Activated CD8-positive, alpha-beta memory T cell treated with anti-CD3 and anti-CD28 coated beads for 36 hours (primary cell): ENCODE data around the gene NUMBL. TPM values are rescaled to one million over a fixed set of nuclear protein-coding genes. Genes with fewer than 3 reads are reported as not detected.
"Not testable (repeated sequence)": the region's sequence is repeated elsewhere in the genome, so short reads cannot be mapped to it uniquely, and the experiment has no call there.

Source experiments
- CTCF ChIA-PET: fragments of 350-600 bp; sonication (Branson Sonifier 250); formaldehyde crosslinking; loops from one replicate; lab custom pipeline; 2021; ENCODE audit warnings: antibody characterized with exemption; lab: Charles Lee
- POLR2A ChIA-PET: fragments of 350-600 bp; sonication (Branson Sonifier 250); formaldehyde crosslinking; loops from one replicate; lab custom pipeline; 2021; ENCODE audit warnings: antibody characterized with exemption; lab: Charles Lee
- total RNA-seq, 2 experiments: library from RNA; stranded (reverse); gene quantifications; one replicate each; pipeline ENCODE4 v1.2.3, GENCODE V29; 2021

Gene NUMBL
- total RNA-seq = 10 to 100 TPM; 15.2 TPM

DNA sequence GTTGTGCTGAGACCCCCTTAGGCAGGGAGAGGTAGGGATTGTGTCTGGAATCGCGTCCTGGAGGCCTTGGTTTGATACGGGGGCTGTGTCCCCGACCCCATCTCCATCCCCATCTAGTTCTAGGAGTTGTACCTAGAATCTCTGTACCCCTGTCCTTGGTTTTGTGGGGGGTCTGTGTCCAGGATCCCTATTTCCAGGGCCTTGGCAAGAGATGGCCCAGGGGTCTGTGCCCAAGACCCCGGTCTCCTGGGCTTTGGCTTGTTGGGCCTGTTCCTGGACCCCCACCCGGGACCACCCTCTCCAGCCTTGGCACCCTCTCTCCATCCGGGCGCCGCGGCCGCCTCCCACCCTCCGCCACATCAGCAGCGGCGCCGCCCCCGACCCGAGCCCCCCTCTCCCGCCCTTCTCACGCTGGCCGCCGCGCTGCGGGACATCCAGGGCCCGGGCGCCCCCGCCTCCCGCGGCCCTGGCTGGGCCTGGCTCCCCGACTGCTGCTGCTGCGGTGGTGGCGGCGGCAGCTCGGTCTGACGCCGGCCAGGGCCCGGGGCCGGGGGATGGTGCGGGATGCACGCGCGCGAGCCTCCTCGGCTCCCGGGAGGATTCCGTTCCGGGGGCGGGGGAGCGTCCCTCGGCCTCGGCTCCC, at the start of gene NUMBL:
Gene NUMBL, minus strand, starts transcription at position 602 of the 643 bp plus-strand sequence. Its CDS starts 168 bp downstream, at position 434.
- ChIA-PET CTCF (interaction anchor here (0.8 kb wide), 1 partner anchor 87 kb away, joined by 5 read pairs; the partner anchor contains the start of gene RAB4B), POLR2A (interaction anchor here (0.6 to 1.6 kb wide), 5 partner anchors 26 to 88 kb away, joined by 3 to 12 read pairs (median 3); partner anchors contain the start of genes ACTMAP, COQ8B, ITPKC and RAB4B)

GRCh38 chr19:40739030-40739839, 48.8 kb upstream of the NUMBL start:
- ChIA-PET POLR2A (no interaction called here), CTCF (no interaction called here)

DNA sequence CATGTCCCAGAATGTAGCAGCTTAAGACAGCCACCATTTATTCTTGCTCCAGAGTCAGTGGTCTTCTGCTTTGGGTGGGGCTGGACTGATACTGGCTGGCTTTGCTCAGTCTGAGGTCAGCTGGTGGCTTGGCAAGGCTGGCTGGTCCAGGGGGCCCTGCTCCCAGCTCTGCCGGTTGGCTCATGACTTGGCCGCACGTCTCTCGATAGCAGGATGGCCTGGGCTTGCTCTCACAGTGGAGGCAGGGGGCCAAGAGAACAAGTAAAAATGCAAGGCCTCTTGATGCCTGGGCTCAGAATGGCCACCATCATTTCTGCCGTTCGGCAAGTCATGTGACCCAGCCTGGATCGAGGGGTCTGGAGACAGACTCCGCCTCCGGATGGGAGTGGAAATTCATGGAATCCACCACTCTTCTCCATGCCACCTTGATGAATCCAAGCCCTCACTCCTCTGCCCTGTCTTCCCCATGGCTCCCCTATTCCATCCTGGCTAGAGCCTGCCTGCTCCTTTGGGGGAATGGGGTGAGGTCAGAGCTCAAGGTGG, 46.7 kb upstream of the NUMBL start:
- POLR2A ChIA-PET = no interaction called here
- CTCF ChIA-PET = no interaction called here

DNA sequence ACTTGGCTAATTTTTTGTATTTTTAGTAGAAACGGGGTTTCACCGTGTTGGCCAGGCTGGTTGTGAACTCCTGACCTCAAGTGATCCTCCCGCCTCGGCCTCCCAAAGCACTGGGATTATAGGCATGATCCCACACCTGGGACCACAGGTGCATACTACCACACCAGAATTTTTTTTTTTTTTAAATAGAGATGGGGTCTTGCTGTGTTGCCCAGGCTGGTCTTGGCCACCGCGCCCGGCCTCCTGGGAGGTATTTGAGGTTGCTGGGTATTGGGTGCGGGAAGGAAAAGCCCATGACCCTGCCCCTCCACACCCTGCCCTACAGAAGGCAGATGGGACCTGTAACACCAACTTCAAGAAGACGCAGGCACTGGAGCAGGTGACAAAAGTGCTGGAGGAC, 46.2 kb upstream of the NUMBL start:
- ChIA-PET POLR2A (interaction anchor here (0.6 kb wide), 1 partner anchor 41 kb away, joined by 19 read pairs; the partner anchor contains the start of gene RAB4B), CTCF (interaction anchor here (0.8 kb wide), 1 partner anchor 322 kb away, joined by 3 read pairs; no protein-coding TSS in a partner anchor)

GRCh38 chr19:40735013-40735771, 44.7 kb upstream of the NUMBL start:
- POLR2A ChIA-PET = no interaction called here
- CTCF ChIA-PET = no interaction called here

GRCh38 chr19:40733149-40733548, 42.7 kb upstream of the NUMBL start:
- ChIA-PET POLR2A (no interaction called here), CTCF (interaction anchor here (1.1 kb wide), 1 partner anchor 74 kb away, joined by 3 read pairs; no protein-coding TSS in a partner anchor)

GRCh38 chr19:40732304-40732703, 41.9 kb upstream of the NUMBL start:
- POLR2A ChIA-PET = not testable (repeated sequence)
- CTCF ChIA-PET = interaction anchor here (0.7 kb wide), 1 partner anchor 23 kb away, joined by 5 read pairs; no protein-coding TSS in a partner anchor

DNA sequence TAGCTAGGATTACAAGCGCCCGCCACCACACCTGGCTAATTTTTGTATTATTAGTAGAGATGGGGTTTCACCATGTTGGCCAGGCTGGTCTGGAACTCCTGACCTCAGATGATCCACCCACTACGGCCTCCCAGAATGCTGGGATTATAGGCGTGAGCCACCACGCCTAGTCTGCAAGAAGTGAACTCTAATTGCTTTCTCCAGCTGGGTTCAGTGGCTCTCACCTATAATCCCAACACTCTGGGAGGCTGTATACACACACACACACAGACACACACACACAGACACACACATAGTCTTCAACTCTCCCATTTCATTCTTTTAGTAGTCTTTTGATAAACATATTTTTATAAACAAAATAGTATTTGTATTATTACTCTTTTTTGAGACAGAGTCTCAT, 39.6 kb upstream of the NUMBL start:
- POLR2A ChIA-PET = interaction anchor here (0.6 kb wide), 1 partner anchor 543 kb away, joined by 3 read pairs; no protein-coding TSS in a partner anchor
- CTCF ChIA-PET = not testable (repeated sequence)

GRCh38 chr19:40726279-40726678, 35.8 kb upstream of the NUMBL start:
- CTCF ChIA-PET = interaction anchor here (1.1 kb wide), 1 partner anchor 93 kb away, joined by 4 read pairs; no protein-coding TSS in a partner anchor
- POLR2A ChIA-PET = no interaction called here

GRCh38 chr19:40724855-40725254, 34.4 kb upstream of the NUMBL start:
- CTCF ChIA-PET = interaction anchor here (1.0 to 1.3 kb wide), 2 partner anchors 34 to 82 kb away, joined by 3 to 4 read pairs; no protein-coding TSS in a partner anchor
- POLR2A ChIA-PET = interaction anchor here (0.5 kb wide), 1 partner anchor 53 kb away, joined by 7 read pairs; the partner anchor contains the start of gene RAB4B

GRCh38 chr19:40724315-40724714, 33.9 kb upstream of the NUMBL start:
- POLR2A ChIA-PET = no interaction called here
- CTCF ChIA-PET = interaction anchor here (1.0 to 1.3 kb wide), 2 partner anchors 33 to 82 kb away, joined by 3 to 4 read pairs; no protein-coding TSS in a partner anchor

DNA sequence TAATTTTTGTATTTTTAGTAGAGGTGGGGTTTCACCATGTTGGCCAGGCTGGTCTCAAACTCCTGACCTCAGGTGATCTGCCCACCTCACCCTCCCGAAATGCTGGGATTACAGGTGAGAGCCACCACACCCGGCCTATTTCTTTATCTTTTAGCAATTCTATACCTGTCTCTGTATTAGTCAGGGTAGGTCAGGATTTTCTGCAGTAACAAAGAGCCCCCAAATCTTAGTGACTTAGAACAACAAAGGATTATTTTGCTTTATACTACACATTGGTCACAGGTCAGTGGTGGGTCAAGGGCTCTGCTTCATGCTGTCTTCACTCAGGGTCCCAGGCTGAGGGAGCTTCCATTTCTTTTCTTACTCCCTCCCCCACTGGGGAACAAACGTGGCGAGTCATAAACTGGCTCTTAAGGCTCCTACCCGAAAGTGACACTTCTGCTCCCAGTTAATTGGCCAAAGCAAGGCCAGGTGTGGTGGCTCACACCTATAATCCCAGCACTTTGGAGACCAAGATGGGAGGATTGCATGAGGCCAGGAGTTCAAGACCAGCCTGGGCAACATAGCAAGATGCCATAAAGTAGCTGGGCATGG, 33.3 kb upstream of the NUMBL start:
- CTCF ChIA-PET = interaction anchor here (1.3 kb wide), 1 partner anchor 33 kb away, joined by 4 read pairs; no protein-coding TSS in a partner anchor
- POLR2A ChIA-PET = no interaction called here

- ChIA-PET CTCF (interaction anchor here (0.5 to 1.7 kb wide), 4 partner anchors 77 to 910 kb away, joined by 3 to 7 read pairs (median 4); partner anchors contain the start of gene EGLN2), POLR2A (interaction anchor here (0.5 kb wide), 1 partner anchor 47 kb away, joined by 11 read pairs; no protein-coding TSS in a partner anchor)
Observed at GRCh38 chr19:40721936-40722661, 31.6 kb upstream of the NUMBL start.

GRCh38 chr19:40721140-40721486, 30.7 kb upstream of the NUMBL start:
- ChIA-PET CTCF (interaction anchor here (0.7 kb wide), 1 partner anchor 85 kb away, joined by 3 read pairs; no protein-coding TSS in a partner anchor), POLR2A (no interaction called here)

DNA sequence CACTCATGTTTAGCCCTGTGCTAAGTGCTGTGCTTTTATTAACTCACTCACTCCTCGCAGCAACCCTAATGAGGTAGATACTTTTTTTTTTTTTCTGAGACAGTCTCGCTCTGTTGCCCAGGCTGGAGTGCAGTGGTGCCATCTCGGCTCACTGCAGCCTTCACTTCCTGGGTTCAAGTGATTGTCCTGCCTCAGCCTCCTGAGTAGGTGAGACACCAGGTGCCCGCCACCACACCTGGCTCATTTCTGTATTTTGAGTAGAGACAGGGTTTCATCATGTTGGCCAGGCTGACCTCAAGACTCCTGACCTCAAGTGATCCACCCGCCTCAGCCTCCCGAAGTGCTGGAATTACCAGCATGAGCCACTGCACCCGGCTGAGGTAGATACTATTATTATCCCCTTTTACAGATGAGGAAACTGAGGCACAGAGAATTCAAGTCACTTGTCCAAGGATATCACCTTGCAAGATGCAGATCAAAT, 29.0 kb upstream of the NUMBL start:
- POLR2A ChIA-PET = interaction anchor here (0.7 kb wide), 1 partner anchor 529 kb away, joined by 5 read pairs; no protein-coding TSS in a partner anchor
- CTCF ChIA-PET = interaction anchor here (1.2 kb wide), 1 partner anchor 85 kb away, joined by 3 read pairs; no protein-coding TSS in a partner anchor

DNA sequence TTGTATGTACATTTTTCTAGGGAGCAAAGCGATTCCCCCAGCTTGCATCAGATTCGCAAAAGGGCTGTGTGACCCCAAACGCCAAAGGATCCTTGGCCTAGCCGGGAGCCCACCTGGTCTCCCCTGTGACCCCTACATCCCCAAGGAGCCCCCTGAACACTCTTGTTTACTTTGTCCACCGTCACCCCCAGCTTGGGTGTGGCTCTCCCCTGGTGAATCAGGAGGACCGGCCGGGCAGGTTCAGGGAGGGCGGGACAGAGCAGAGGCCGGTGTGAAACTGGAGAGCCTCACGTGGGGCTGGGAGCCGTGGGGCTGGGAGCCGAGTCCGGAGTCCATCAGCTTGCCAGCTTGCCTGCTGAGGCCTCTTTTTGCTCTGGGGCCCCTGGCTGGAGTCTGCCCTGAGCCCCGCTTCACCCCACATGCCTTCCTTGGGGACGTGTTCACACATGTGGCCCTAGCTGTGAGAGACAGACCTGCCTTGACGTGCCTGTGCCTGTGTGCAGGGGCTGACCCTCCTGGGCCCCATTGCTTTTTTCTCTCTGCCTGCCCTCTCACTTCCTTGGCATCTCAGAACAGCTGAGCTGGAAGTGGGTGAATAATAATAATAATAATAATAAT, 28.4 kb upstream of the NUMBL start:
- CTCF ChIA-PET = interaction anchor here (1.2 kb wide), 1 partner anchor 84 kb away, joined by 3 read pairs; no protein-coding TSS in a partner anchor
- POLR2A ChIA-PET = no interaction called here
